Transverse colon (tissue), 3 donors: Measurements from ENCODE around the gene COG5.

Experiments
- CTCF ChIP-seq, 5 experiments: fragments of 200-600 bp in 3 of 5; fragments of 450-650 bp in 2 of 5; sonication (generic) in 3 of 5; IDR thresholded peaks; 1 replicate in 2 of 5; 2 replicates in 3 of 5; pipeline ENCODE4 v1.5.1; 2016 to 2017; ENCODE audit warnings: antibody characterized with exemption in 5 of 5, inconsistent platforms in 3 of 5, mild to moderate bottlenecking in 2 of 5, moderate library complexity in 1 of 5
- POLR2A ChIP-seq: fragments of 450-650 bp; IDR thresholded peaks from one replicate; pipeline ENCODE4 v1.6.1; 2016; ENCODE audit warnings: antibody characterized with exemption, mild to moderate bottlenecking, moderate library complexity

- TF ChIP-seq POLR2A (no peak), CTCF (IDR thresholded peaks at IDR 0.05) (no peak)
Observed at GRCh38 chr7:107592361-107593024, 28.8 kb upstream of the COG5 start.
